Measurements from ENCODE around the gene FGFR2.
A peak's percentile ranks its signal among the peaks of the same experiment; 100 is the strongest.

The FGFR2 gene

GRCh38 chr10:121600611-121601010 is 2.4 kb upstream of the FGFR2 start:
- no peak for TF ChIP-seq CTCF (IDR thresholded peaks at IDR 0.05; ENCODE audit: insufficient read depth, missing control alignments)
- FAIRE-seq = no peak
- DNase-seq (ENCODE audit: insufficient read length, low spot score) = no peak

GRCh38 chr10:121599947-121600346 is 1.7 kb upstream of the FGFR2 start:
- DNase-seq (ENCODE audit: insufficient read length, low spot score) (no peak), FAIRE-seq (no peak)
- no peak for TF ChIP-seq CTCF (IDR thresholded peaks at IDR 0.05; ENCODE audit: insufficient read depth, missing control alignments)

GRCh38 chr10:121597504-121598262 is 561 bp downstream of the FGFR2 start:
- no peak for DNase-seq (ENCODE audit: insufficient read length, low spot score)
- no peak for FAIRE-seq
- no peak for TF ChIP-seq CTCF (IDR thresholded peaks at IDR 0.05; ENCODE audit: insufficient read depth, missing control alignments)

GRCh38 chr10:121596689-121597503 is 1.3 kb downstream of the FGFR2 start:
- peak; percentile 37 for TF ChIP-seq CTCF (IDR thresholded peaks at IDR 0.05; ENCODE audit: insufficient read depth, missing control alignments)
- FAIRE-seq (no peak), DNase-seq (ENCODE audit: insufficient read length, low spot score) (no peak)

- peak; percentile 2 for TF ChIP-seq CTCF (IDR thresholded peaks at IDR 0.05; ENCODE audit: insufficient read depth, missing control alignments)
- FAIRE-seq = no peak
- peak; percentile 26 for DNase-seq (ENCODE audit: insufficient read length, low spot score)
These were observed 2.2 kb downstream of the FGFR2 start for GRCh38 chr10:121595806-121596688.

GRCh38 chr10:121595351-121595805 is 2.9 kb downstream of the FGFR2 start:
- TF ChIP-seq CTCF (IDR thresholded peaks at IDR 0.05; ENCODE audit: insufficient read depth, missing control alignments) = no peak
- no peak for DNase-seq (ENCODE audit: insufficient read length, low spot score)
- no peak for FAIRE-seq
